Measurements from ENCODE around the gene CYTH2.
"Not testable (repeated sequence)": the region's sequence is repeated elsewhere in the genome, so short reads cannot be mapped to it uniquely, and the experiment has no call there.

The CYTH2 gene

DNA sequence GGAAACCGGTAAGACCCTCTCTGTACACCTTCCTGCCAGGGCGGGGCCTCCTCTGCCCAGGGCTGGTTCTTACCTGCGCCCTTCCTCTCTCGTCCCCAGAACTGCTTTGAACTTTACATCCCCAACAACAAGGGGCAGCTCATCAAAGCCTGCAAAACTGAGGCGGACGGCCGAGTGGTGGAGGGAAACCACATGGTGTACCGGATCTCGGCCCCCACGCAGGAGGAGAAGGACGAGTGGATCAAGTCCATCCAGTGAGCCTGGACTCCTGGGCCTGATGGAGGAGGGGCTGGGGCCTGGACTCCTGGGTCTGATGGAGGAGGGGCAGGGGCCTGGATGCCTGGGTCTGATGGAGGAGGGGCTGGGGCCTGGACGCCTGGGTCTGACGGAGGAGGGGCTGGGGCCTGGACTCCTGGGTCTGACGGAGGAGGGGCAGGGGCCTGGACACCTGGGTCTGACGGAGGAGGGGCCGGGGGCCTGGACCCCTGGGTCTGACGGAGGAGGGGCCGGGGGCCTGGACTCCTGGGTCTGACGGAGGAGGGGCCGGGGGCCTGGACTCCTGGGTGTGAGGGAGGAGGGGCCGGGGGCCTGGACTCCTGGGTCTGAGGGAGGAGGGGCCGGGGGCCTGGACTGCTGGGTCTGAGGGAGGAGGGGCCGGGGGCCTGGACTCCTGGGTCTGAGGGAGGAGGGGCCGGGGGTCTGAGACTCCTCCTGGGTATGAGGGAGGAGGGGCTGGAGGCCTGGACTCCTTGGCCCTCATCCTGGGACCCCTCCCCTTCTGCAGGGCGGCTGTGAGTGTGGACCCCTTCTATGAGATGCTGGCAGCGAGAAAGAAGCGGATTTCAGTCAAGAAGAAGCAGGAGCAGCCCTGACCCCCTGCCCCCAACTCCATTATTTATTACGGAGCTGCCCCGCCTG is 9.4 kb downstream of the CYTH2 start:
- no peak for DNase-seq

DNA sequence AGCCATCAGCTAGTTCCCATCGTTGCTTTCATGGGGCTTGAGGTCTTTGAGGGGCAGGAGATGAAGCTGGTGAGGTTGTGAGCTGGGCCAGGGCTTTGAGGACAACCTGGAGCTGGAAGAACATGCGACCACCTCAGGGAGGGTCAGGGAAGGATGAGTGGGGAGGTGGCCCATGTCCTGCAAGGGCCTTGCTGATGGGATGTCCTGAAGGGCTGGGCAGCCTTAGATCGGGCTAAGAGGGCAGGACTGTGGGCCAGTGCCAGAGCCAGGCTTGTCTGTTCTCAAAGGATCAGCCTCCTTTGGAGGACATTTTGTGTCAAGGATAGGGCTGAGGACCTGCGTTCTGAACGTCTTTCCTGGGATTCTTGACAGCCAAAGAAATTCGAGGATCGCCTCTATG is 10.5 kb downstream of the CYTH2 start:
- DNase-seq = no peak

DNA sequence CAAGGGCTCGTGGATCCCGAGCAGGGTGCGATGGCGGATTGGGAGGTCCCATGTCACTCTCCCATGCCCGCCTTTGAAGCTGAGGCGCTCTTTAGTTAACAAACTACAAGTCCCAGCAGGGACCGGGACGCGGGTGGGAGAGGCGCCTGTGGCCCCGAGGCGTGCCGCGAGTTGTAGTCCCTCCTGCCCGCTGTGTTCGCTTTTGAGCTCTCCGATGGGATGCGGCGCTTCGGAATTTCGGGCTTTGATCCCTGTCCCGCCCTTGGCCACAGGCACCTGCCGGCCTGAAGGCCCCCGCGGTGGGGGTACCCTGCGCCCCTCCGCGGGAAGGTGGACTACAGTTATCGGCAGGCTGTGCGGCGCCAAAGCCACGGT is 11.0 kb downstream of the CYTH2 start:
- DNase-seq = peak in 1 of 2 donors; percentile 20

DNA sequence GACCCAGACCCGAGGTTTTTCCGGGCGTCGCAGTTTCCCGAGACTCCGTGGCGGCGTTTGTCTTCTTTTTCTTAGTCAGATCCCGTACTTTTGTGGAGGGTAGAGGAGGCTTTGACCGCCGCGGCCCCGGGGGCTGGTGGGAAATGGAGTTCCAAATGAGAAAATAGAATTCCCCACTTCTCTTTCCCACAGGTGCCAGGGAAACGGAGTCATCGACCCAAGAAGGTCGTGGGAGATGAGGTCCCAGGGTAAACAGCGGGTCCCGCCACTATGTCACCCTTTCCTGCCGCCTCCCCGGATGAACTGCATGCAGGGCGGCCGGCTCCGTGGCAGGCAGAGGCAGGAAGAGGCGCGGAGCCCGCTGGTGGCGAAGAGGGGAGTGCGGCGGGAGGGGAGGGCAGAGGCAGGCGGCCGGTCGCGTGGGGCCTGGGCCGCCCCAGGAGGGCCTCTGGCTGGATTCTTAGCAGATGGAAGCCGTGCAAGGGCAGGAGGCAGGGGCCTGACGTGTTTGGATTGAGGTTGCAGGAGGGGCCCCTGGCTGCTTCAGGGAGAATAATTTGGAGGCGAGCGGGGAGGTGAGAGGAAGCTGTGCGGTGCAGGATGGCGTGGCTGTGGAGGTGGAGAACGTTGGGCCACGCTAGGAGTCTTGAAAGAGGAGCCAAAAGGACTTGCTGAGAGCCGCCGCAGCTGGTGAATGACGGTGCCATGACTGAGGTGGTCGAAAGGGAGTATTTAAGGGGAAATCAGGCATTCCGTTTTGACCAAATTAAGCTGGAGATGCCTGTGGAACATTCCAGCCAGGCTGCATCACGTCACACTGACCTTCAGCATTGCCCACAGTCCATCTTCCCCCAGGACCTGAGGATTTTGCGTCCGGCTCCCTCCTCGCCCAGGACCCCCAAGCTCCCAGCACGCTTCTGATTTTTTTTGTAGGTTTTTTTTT is 11.7 kb downstream of the CYTH2 start:
- DNase-seq = peak; percentile 36 to 51

DNA sequence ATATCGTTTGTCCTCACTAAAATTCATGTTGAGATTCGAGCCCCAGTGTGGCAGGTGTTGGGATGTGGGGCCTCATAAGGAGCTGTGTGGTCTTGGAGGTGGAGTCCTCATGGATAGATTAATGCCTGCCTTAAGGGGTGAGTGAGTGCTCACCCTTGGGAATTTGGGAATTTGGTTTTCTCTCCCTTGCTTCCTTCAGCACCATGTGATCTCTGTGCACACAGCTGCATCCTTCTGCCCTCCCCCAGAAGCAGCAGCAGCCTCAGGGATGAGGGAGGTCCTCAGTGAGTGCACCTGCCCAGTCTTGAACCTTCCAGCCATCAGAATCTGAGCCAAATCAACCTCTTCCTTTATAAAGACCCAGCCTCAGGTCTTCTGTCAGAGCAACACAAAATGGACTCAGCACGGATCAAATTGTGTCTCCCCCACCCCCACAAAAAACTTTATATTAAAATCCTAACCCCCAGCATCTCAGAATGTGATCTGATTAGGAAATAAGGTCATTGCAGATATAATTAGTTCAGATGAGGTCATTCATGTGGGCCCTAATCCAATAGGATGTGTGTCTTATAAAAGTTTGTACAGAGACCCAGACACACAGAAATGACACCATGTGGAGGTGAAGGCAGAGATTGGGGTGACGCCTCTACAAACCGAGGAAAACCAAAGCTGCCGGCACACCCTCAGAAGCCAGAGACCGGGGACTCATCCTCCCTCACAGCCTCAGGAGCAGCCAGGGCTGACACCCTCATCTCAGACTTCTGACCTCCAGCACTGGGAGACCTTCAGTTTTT is 12.9 kb downstream of the CYTH2 start:
- DNase-seq = no peak

DNA sequence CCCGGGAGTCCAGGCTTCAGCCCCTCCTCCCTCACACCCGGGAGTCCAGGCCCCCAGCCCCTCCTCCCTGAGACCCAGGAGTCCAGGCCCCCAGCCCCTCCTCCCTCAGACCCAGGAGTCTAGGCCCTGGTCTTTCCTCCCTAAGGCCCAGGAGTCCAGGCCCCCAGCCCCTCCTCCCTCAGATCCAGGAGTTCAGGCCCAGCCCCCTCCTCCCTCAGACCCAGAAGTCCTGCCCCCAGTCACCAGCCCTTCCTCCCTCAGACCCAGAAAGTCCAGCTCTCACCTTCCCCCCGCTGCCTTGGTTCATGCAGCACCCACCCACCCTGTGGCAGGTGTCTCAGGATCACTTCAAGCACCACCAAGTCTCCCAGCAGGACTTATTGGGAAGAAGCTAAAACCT is 14.1 kb downstream of the CYTH2 start:
- no peak for DNase-seq

DNA sequence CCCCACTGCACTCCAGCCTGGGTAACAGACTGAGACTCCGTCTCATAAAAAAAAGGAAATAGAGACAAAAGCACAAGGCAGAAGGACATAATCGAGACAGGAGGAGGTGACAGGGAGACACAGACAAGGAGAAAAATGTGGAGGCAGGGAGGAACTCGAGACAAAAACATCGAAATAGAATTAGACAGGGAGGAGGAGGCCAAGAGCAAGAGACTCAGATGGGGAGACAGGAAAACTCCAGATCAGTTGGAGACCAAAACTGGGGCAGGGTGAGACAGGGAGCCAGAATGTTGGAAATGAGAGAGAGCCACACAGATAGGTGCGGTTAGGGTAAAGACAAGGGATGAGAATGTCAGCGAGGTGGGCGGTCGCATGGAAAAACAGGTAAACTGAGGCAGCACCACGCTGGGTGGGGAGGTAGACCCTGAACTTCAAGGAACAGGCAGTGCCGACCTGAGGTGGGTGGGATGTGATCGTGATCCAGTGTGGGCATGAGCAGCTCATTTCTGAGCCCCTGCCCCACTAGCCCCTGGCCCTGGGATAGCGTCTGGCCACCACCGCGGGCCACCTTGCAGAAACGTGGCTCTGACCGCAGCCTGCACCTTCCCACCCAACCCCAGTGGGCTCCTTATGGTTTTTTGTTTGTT is 15.2 kb downstream of the CYTH2 start:
- no peak for DNase-seq

DNA sequence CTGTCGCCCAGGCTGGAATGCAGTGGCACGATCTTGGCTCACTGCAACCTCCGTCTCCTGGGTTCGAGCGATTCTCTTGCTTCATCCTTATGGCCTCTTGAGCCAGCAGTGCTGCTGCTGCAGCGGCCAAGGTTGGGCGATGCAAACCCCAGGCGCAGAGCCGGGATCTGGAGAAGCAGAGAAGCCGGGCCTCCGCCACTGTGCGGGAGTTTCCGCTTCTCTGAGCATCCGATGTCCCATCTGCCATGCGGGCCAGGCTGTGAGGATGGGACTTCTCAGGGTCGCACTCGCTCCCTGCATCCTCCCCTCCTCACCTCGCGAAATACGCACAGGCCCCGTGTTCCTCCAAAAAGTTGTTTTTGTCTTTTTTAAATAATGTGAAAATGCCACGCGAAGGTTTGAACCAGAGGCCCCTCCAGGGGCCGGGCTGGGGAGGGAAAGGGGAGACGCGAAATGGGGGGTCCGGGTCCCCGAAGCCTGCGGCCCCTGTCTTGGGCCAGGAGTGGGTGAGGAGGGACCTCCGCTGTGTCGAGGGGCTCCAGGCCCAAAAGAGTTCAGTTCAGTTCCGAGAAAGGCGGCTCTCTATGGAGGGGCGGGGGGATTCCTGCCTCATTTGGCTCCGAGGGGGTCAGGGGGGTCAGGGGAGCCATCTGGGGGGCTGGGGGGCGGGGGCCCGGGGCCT is 15.9 kb downstream of the CYTH2 start:
- no peak for DNase-seq

DNA sequence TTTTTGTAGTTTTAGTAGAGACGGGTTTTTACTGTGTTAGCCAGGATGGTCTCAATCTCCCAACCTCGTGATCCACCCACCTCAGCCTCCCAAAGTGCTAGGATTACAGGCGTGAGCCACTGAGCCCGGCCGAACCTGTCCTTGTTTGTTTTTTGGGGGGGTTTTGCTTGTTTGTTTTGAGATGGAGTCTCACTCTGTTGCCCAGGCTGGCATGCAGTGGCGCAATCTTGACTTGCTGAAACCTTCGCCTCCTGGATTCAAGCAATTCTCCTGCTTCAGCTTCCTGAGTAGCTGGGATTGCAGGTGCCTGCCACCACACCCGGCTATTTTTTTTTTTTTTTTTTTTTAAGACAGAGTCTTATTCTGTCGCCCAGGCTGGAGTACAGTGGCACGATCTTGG is 17.5 kb downstream of the CYTH2 start:
- not testable (repeated sequence) for DNase-seq

DNA sequence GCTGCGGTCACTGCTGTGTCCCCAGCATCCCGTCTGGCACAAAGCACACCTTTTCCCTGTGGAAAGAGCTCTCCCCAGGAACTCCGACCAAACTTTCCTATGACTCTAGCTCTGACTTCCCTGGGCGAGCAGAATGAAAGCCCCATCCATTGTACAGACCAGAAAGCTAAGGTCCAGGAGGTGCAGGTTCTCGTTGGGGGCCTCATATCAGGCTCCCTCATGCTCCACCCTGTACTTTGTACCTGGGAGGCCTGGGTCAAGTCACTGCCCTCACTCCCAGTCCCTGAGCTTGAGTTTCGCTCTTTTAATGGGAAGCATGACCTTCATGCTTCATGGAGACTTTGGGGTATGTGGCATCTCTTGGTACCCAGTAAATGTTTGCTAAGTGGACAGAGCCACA is 18.4 kb downstream of the CYTH2 start:
- DNase-seq = no peak

DNA sequence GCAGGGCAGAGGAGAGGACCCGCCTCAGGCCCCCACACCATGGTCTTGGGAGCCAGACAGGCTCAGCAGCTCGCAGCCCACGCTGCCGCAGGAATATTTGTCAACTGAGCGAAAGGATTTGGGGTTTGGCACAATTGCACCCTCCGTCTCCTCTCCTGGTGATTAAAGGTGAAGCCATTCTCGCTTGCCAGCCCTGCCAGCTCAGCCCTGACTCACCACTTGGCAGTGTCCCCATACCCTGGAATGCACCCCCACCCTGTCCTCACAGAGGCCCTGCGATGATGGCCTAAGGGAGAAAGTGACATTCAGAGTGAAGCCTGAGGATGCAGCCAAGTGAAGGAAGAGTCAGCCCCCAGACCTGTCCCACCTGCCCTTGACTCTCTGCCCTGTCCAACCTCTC is 18.8 kb downstream of the CYTH2 start:
- no peak for DNase-seq

DNA sequence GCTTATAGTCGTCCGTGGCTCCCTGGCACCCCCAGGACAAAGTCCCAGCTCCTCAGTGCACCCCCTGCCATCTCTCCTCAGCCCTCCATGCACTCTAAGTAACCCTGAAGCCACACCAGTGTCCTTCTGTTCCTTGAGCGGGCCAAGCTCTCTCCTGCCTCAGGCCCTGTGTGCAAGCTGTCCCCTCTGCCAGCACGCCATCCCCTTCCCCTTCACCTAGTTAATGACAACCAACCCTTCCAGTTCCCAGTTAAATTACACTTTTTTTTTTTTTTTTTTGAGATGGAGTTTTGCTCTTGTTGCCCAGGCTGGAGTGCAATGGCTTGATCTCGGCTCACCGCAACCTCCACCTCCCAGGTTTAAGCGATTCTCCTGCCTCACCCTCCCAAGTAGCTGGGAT is 19.3 kb downstream of the CYTH2 start:
- not testable (repeated sequence) for DNase-seq

DNA sequence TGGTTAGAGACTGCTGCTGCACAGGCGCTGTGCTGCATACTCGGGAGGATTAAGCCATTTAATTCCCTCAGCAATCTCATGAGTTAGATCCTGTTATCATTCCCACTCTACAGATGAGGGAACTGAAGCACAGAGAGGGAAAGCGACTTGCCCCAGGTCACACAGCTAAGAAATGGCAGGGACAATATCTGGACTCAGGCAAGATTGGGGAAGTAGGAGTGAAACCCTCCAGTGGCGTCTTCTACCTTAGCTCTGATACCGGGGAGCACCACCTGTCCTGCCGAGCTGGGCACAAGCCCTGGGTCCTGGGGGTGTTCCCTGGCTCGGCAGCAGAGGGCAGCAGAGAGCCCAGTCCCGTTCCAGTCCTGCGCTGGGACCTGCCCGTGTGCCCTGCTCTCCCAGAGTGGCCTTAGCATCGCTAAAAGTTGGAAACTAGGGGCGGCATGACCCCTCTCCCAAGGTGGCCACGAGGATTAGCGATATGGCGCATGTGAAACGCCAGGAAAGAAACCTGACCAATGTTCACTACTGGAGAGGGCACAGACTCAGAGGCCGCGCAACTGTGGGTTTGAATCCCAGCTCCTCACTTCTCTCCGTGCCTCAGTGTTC is 20.5 kb downstream of the CYTH2 start:
- DNase-seq = peak; percentile 86 to 88

DNA sequence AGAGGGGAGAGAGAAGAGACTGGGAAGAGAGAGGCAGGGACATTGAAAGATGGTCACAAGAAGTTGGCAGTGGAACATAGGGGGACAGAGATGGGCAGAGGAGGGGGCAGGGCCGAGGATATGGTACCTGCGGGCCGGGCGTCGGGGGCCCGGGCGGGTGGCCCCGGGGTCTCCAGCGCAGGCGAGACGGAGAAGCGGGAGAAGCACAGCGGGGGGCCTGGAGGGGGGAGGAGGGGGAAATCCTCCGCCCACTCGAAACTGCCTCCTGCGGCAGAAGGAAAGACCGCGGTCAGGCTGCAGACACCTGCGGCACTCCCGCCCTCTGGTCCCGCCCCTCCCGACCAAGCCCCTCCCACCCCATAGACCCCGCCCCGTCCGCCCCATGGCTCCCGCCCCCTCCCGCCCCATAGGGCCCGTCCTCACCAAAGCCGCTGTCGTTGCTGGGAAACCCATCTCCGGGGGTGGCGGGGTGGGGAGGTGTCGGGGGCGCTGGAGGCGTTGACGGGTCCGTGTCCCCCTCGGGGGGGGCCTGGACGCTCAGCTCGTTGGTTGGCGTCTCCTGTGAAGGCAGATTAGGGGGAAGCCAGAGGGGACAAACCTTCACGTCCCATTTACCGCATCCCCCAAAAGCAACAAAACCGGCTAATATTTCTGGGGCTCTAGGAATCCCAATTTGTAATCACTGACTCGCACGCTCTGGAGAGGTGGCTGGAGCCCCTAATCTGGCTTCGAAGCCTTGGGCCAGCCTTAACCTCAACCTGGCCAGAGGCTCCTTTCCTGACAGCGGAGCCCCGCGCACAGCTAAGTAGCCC is 22.0 kb downstream of the CYTH2 start:
- DNase-seq = peak in 1 of 2 donors; percentile 48

DNA sequence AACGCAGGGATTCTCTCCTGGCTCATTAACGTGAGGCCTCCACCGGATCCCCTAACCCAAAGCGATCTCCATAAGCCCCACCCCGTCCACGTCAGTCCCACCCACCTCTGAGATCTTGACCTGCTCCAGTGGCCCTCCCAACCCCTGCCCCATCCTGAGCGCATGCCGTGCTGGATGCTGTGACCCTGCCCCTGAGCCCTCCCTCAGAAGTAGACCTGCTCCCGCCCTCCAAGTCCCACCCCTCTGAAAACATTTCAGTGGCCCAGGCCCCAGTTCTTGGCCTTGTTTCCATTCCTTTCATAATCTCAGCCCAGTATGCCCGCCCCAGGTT is 22.6 kb downstream of the CYTH2 start:
- DNase-seq = no peak

DNA sequence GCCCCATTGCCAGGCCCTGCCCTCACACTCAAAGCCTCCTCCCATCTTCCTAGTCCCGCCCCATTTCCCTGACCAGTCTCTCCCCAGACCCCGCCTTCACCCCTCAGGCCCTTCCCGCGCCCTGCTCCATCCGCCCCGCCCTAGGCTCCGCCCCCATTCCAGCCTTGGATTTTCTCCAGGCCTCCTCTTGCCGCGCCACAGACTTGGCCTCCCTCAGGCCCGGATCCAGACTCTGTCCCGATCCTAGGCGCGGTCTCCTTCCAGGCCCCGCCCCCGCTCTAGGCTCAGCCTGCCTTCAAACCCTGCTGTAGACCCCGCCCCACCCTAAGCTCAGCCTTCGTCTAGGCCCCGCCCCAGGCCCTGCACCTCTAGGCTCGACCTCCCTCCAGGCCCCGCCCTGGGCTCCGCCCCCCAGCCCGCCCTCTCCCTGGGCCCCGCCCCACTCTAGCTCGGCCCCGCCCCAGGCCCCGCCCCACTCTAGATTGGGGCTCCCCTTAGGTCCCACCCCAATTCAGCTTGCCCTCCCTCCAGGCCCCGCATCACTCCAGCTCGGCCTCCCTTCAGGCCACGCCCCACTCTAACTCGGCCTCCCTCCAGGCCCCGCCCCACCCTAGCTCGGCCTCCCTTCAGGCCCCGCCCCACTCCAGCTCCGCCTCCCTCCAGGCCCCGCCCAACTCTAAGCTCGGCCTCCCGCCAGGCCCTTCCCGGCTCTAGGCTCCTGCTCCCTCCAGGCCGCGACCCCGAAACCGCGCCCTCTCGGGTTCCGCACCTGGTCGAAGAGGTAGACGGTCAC is 24.0 kb downstream of the CYTH2 start:
- DNase-seq = peak; percentile 72 to 83

DNA sequence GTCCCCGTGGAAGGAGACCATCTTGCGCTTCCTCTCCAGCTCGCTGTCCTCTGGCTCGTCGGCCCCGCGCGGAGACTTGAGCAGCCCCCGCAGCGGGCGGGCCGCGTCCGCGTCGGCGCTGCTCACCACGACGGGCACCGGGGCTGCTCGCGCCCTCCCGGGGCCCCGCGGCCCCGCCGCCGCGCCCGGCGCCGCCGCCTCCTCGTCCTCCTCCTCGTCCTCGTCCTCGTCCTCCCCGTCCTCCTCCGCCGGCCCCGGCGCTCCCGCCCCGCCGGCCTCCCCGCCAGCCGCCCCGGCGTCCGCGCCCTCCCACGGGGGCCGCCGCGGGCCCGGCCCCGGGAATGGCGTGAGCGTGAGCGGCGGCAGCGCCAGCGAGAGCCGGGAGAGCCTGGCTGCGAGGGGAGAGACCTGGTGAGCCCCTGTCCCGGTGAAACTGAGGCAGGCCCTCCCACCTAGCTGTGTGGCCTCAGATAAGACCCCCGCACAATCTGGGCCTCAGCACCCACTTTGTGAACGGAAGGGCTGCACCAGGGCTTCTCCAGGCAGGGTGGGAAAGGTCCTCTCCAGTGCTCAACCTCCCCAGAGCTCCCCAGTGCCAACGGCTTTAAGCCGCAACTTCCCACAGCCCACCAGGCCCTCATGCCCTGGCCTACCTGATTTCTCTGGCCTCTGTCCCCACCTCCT is 24.7 kb downstream of the CYTH2 start:
- no peak for DNase-seq

DNA sequence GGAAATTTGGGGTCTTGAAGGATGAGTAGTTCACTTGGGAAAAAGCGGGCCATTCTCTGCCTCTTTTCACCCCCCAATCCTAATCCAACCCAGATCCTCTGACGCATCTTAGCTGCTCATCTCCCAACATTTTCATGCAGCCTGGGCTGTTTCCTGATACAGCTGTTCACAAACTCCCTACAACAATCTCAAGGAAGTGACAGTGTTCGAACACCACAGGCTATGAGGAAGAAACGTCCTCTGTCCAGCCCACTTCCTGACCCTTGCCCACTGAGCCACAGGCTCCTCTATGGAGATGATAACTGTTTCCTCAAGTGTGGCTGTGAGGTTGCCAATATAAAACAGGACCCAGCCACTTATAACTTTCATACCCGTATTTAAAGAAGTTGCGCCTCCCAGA is 26.2 kb downstream of the CYTH2 start:
- no peak for DNase-seq

Data from stimulated activated CD4-positive, alpha-beta T cell treated with anti-CD3 and anti-CD28 coated beads, Interleukin-2, amount 100 ng/mL, for 48 hours (primary cell).